GM19372 (cell line): Measurements from ENCODE around the gene DDIT4.
"Not testable (repeated sequence)": the region's sequence is repeated elsewhere in the genome, so short reads cannot be mapped to it uniquely, and the experiment has no call there.

Experiments used
- ATAC-seq: cut with Tn5 transposase; IDR thresholded peaks from one replicate; pipeline ENCODE4 v1.9.1; 2021; ENCODE audit warnings: mild to moderate bottlenecking, low read depth, moderate library complexity; ENCODE audit not compliant: unreplicated experiment

The DDIT4 gene

DNA sequence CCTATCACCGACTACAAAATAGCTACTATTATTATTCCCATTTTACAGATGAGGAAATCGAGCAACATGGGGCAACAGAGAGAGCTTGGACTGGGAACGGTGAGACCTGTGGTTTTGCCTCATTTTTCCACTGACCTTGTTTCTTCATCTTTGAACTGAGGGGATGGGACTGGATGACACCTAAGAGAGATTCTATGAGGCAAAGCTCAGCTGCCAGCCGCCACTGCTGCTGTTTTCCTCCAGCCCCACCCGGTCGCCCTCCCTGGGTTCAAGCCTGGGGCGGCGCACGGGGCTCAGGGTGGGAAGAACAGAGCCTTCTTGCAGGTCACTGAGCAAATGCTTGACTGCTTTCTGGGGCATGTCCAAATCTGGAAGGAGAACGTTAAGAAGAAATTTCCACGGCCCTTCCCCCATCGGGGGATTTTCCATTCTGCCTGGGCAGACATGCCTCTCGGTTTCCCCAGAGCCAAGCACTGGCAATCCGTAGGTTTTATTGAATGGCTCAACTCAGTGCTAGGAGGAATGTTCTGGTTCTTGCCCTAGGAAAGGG, 12.3 kb downstream of the DDIT4 start:
- no peak for ATAC-seq

- no peak for ATAC-seq
Measured at GRCh38 chr10:72291019-72291532, 17.4 kb downstream of the DDIT4 start.

DNA sequence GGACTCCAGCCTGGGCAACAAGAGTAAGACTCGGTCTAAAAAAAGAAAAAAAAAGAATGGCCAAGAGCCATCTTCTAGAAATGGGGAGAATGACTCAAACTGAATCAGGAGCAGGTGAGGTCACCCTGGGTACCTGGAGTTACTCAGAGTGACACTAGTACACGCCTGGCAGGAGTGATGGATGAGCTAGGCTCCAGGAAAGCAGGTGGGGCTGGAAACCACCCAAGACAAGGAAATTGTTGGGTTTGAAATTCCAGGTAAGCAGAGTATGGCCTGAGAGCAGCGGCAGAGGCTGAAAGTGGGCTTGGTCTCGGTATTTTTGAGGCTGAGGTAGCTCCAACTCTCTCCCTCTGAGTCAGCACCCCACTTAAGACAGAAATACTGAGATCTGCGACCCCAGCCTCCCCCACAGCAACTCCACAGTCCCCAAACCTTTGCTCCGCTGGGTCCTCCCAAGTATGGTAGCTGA, 18.5 kb downstream of the DDIT4 start:
- ATAC-seq: no peak

- no peak for ATAC-seq
Measured at GRCh38 chr10:72295330-72295910, 21.7 kb downstream of the DDIT4 start.

DNA sequence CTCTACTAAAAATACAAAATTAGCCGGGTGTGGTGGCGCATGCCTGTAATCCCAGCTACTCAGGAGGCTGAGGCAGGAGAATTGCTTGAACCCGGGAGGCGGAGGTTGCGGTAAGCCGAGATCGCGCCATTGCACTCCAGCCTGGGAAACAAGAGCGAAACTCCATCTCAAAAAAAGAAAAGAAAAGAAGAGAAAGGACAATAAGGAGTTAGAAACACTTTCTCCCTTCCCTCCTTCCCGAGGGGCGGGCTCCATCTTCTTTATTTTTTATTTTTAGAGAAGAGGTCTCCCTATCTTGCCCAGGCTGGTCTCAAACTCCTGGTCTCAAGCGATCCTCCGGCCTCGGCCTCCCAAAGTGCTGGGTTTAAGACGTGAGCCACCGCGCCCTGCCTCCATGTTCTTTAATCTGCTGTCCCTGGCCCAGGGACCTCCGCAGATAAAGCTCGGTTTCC, 23.1 kb downstream of the DDIT4 start:
- ATAC-seq: not testable (repeated sequence)

GRCh38 chr10:72297281-72297804, 23.6 kb downstream of the DDIT4 start:
- peak; percentile 52 for ATAC-seq

GRCh38 chr10:72297805-72298591, 24.3 kb downstream of the DDIT4 start:
- ATAC-seq: peak; percentile 77

DNA sequence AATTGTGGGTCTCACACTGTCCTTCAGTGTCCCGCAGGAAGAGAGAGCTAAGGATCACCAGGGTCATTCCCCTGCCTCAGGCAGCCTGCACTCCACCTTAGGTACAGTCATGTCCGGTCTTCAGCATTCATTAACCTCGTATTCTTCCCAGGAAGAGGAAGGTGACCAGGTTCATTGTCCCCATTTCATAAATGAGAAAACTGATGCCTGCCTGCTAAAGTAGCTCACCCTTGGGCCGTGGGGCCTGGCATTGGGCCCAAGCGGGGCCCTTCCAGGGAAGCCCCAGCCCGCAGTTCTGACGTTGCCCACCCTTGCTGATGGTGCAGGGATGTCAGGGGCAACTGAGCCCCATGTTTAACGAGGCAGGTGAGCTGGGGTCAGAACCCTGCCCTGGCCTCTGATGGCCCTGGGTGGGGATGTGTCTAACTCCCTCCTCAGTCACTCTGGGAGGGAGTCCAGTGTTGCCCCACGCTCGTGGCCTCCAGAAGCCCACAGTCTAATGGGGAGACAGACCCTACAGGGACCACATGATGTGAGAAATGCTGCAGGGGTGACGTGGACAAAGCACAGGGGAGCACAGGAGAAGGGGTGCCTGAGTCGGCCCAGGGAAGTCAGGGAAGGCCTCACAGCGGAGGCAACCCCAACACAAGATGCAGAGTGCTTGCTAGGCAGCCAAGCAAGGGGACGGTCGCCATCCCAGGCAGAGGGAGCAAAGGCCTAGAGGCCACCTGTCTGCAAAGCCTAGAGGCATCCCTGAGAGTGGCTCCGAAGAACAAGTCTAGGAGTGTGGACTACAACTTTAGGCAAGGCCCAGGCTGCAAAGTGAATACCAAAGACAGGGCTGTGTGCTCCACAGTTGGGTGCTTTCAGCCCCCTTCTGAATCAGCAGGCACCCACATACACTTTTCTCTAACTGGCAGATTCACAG, 25.1 kb downstream of the DDIT4 start:
- no peak for ATAC-seq

- no peak for ATAC-seq
Measured at GRCh38 chr10:72303424-72304128, 29.9 kb downstream of the DDIT4 start.

- ATAC-seq: no peak
Measured at GRCh38 chr10:72306215-72306760, 32.6 kb downstream of the DDIT4 start.

- ATAC-seq: not testable (repeated sequence)
Measured at GRCh38 chr10:72307711-72308110, 34.0 kb downstream of the DDIT4 start.

GRCh38 chr10:72308320-72308987, 34.7 kb downstream of the DDIT4 start:
- ATAC-seq: no peak

DNA sequence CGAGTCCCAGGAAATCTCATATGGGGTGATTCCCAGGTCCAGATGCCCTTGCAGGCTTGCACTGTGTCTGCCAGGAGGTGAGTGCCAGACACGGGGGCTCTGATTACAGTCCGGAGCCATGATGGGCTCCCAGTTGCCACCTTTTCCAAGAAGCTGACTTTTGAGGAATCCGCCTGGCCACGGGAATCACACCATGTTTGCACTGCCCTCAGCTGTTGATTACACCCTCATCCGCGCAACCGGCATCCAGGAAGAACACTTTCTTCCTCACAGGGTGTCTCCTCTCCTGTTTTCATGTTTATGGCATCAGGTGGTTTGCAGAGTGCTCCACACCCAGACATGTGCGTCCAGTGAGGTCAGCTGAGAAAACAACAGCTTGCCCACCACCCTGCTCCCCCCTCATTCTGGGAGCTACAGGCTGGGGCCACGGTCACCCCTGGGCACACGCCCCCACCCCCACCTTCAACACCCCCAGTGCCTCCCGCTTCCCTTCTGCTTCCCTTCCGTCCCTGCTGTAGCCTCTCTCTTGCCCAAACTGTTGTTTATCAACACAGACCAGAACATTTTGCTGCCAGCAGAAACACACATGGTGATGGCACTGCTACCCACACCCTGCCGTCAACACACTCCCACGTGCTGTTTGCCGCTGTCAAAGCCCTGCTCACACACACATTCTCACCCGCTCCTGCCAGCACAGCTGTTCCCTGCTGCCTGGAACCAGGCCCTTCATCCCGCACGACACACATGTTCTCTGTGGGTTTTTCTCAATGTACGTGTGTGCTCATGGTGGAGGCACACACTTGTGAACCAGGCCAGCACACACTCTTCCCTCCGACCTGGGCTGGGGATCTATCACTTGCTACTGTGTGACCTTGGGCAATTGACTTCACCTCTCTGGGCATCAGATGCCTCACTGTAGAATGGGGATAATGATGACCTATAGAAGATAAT, 35.8 kb downstream of the DDIT4 start:
- no peak for ATAC-seq

GRCh38 chr10:72310241-72310633, 36.5 kb downstream of the DDIT4 start:
- ATAC-seq: no peak

DNA sequence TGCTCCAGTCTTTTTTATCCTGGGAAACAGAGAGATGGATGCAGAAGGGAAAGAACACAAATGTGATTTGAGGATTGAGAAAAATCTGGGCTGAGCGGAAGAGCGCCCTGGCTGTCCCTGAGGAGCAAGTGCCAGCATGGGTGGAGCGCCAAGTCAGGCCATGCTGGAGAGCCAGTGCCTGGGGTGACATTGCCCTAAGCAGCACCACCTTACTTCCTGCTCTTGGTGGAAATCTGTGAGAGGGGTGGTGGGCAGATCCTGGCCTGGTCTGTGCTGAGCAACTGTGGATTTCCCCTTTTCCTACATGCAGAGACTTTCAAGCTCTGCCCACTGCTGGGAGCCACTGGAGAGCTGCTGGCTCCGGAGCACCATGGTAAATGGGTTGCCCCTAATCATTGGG, 36.9 kb downstream of the DDIT4 start:
- no peak for ATAC-seq

DNA sequence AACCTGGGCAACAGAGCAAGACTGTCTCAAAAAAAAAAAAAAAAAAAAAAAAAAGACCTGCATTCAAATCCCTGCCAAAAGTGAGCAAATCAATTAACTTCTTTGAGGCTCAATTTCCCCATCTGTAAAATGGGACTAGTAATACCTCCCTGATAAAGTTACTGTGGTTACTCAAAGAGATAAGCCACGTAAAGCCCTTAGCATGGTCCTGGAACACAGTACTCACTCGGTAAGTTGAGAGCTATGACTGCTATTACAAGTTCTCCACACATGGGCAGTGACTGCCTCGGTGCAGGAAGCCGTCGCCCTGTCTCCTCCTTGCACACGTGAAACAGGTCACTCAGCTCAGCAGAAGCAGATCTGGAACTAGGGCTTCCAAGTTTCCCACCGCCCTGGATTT, 37.9 kb downstream of the DDIT4 start:
- ATAC-seq: no peak

GRCh38 chr10:72312865-72313391, 39.2 kb downstream of the DDIT4 start:
- ATAC-seq: no peak
